GM23338 (cell line): ENCODE measurements around the gene RENBP. TPM values are rescaled to one million over a fixed set of nuclear protein-coding genes. Genes with fewer than 3 reads are reported as not detected.

ENCODE experiments used
- ATAC-seq: fragments of 200-7000 bp; cut with Tn5 transposase; 3 replicates; pipeline ENCODE4 v1.9.1; 2020
- DNase-seq: peaks from one replicate; pipeline ENCODE4 v3.0.0-alpha.2; 2015; ENCODE audit warnings: low spot score
- H2AFZ ChIP-seq: fragments of 200-600 bp; sonication (generic); 2 replicates; pipeline ENCODE4 v1.8.0; 2016; ENCODE audit warnings: antibody characterized with exemption, mild to moderate bottlenecking, moderate library complexity
- H3F3A ChIP-seq: fragments of 200-600 bp; sonication (generic); replicated peaks from 2 replicates; pipeline ENCODE4 v1.8.0; 2017; ENCODE audit warnings: antibody characterized with exemption, mixed run types, low read depth
- H3K27ac ChIP-seq: fragments of 200-600 bp; sonication (generic); 2 replicates; pipeline ENCODE4 v1.6.1; 2016; ENCODE audit warnings: low read depth
- H3K27me3 ChIP-seq: fragments of 200-600 bp; sonication (generic); 2 replicates; pipeline ENCODE4 v1.8.0; 2016; ENCODE audit warnings: mild to moderate bottlenecking, mixed run types, moderate library complexity; ENCODE audit not compliant: insufficient read depth
- H3K36me3 ChIP-seq: fragments of 200-600 bp; sonication (generic); 2 replicates; pipeline ENCODE4 v1.8.0; 2016; ENCODE audit warnings: mild to moderate bottlenecking; ENCODE audit not compliant: insufficient read depth
- H3K4me1 ChIP-seq: fragments of 200-600 bp; sonication (generic); 2 replicates; pipeline ENCODE4 v1.8.0; 2016; ENCODE audit warnings: mild to moderate bottlenecking, moderate library complexity; ENCODE audit not compliant: insufficient read depth
- H3K4me2 ChIP-seq: fragments of 200-600 bp; sonication (generic); 2 replicates; pipeline ENCODE4 v1.7.1; 2017; ENCODE audit warnings: mixed run types
- H3K4me3 ChIP-seq: fragments of 200-600 bp; sonication (generic); 2 replicates; pipeline ENCODE4 v1.6.1; 2016; ENCODE audit warnings: mixed run types
- H3K79me2 ChIP-seq: fragments of 200-600 bp; sonication (generic); replicated peaks from 2 replicates; pipeline ENCODE4 v1.8.0; 2017; ENCODE audit warnings: mild to moderate bottlenecking; ENCODE audit not compliant: insufficient read depth
- H3K9me2 ChIP-seq: fragments of 200-600 bp; sonication (generic); 2 replicates; pipeline ENCODE4 v1.8.0; 2017; ENCODE audit not compliant: insufficient read depth
- H4K20me1 ChIP-seq: fragments of 200-600 bp; sonication (generic); replicated peaks from 2 replicates; pipeline ENCODE4 v1.8.0; 2017; ENCODE audit warnings: mild to moderate bottlenecking; ENCODE audit not compliant: insufficient read depth
- H3K27ac Mint-ChIP-seq: 2 replicates; pipeline ENCODE4 v1.8.0; 2020; ENCODE audit warnings: inconsistent platforms, mild to moderate bottlenecking, moderate library complexity, mixed read lengths
- H3K27me3 Mint-ChIP-seq: 3 replicates; pipeline ENCODE4 v1.8.0; 2022; ENCODE audit warnings: low read depth, mild to moderate bottlenecking, moderate library complexity, mixed read lengths, inconsistent platforms; ENCODE audit not compliant: insufficient read depth, poor library complexity
- H3K36me3 Mint-ChIP-seq: 3 replicates; pipeline ENCODE4 v1.8.0; 2021; ENCODE audit warnings: low read depth, mild to moderate bottlenecking, inconsistent platforms, moderate library complexity, mixed read lengths
- H3K4me1 Mint-ChIP-seq: 3 replicates; pipeline ENCODE4 v1.8.0; 2020; ENCODE audit warnings: mild to moderate bottlenecking, inconsistent platforms, mixed read lengths
- H3K4me3 Mint-ChIP-seq: 3 replicates; pipeline ENCODE4 v1.8.0; 2021; ENCODE audit warnings: moderate library complexity, mild to moderate bottlenecking, inconsistent platforms, mixed read lengths
- H3K9me3 Mint-ChIP-seq: 3 replicates; pipeline ENCODE4 v1.8.0; 2020; ENCODE audit warnings: moderate library complexity, mild to moderate bottlenecking, inconsistent platforms, mixed read lengths
- CREB1 ChIP-seq: fragments of 250-450 bp; sonication (Bioruptor Pico); IDR thresholded peaks from 2 replicates; pipeline ENCODE4 v1.5.0; 2020; ENCODE audit warnings: low read depth, mild to moderate bottlenecking, moderate library complexity
- CTCF ChIP-seq, 2 experiments: fragments of 200-600 bp in 1 of 2; sonication (generic) in 1 of 2; conservative IDR thresholded peaks; 2 replicates each; pipeline versions ENCODE4 v1.5.1 to v1.6.1; 2016 to 2017; ENCODE audit warnings: antibody characterized with exemption in 2 of 2, low read depth in 2 of 2, mild to moderate bottlenecking in 2 of 2, moderate library complexity in 1 of 2
- ETS1 ChIP-seq: IDR thresholded peaks from 2 replicates; pipeline ENCODE4 v1.6.1; 2016; ENCODE audit warnings: antibody characterized with exemption
- EZH2 ChIP-seq: fragments of 200-600 bp; sonication (generic); IDR thresholded peaks from one replicate; pipeline ENCODE4 v1.8.0; 2017; ENCODE audit warnings: antibody characterized with exemption, mild to moderate bottlenecking, low read depth; ENCODE audit not compliant: unreplicated experiment
- EZH2phosphoT487 ChIP-seq: fragments of 200-600 bp; sonication (generic); IDR thresholded peaks from one replicate; pipeline ENCODE4 v1.8.1; 2018; ENCODE audit warnings: antibody characterized with exemption; ENCODE audit not compliant: unreplicated experiment
- JUNB ChIP-seq: IDR thresholded peaks from one replicate; pipeline ENCODE4 v1.6.1; 2016; ENCODE audit warnings: antibody characterized with exemption; ENCODE audit not compliant: unreplicated experiment
- NANOG ChIP-seq: IDR thresholded peaks from 2 replicates; pipeline ENCODE4 v1.6.1; 2016; ENCODE audit warnings: antibody characterized with exemption, borderline replicate concordance
- POLR2AphosphoS5 ChIP-seq: IDR thresholded peaks from 2 replicates; pipeline ENCODE4 v1.6.1; 2016; ENCODE audit warnings: antibody characterized with exemption, low read depth
- REST ChIP-seq: IDR thresholded peaks from one replicate; pipeline ENCODE4 v1.6.1; 2018; ENCODE audit warnings: antibody characterized with exemption; ENCODE audit not compliant: unreplicated experiment
- STAT1 ChIP-seq: IDR thresholded peaks from one replicate; pipeline ENCODE4 v1.6.1; 2016; ENCODE audit warnings: antibody characterized with exemption; ENCODE audit not compliant: unreplicated experiment
- ZNF114 ChIP-seq: fragments of 250-450 bp; sonication (Bioruptor Pico); IDR thresholded peaks from 2 replicates; pipeline ENCODE4 v1.5.0; 2020; ENCODE audit warnings: mild to moderate bottlenecking, moderate library complexity
- ZNF331 ChIP-seq: fragments of 250-450 bp; sonication (Bioruptor Pico); IDR thresholded peaks from 2 replicates; pipeline ENCODE4 v1.5.0; 2020; ENCODE audit warnings: low read depth, mild to moderate bottlenecking, moderate library complexity
- ZNF462 ChIP-seq: fragments of 250-450 bp; sonication (Bioruptor Pico); IDR thresholded peaks from 2 replicates; pipeline ENCODE4 v1.5.0; 2020; ENCODE audit warnings: mild to moderate bottlenecking, moderate library complexity
- polyA plus RNA-seq: library from polyadenylated mRNA; unstranded; fragments of >200 nt; fragmentation: Nextera tagmentation; extraction: Ambion mirVana; gene quantifications from 2 replicates; pipeline ENCODE4 v1.2.1, GENCODE V29; 2016
- total RNA-seq: library from RNA; depleted of rRNA; stranded (reverse); fragments of >200 nt; shearing (Covaris generic); gene quantifications from 2 replicates; pipeline ENCODE4 v1.2.3, GENCODE V29; 2014

Gene RENBP
- total and polyA plus RNA-seq, 2 experiments from 2014 or later = 2.0 to 10.3 TPM

- no peak overlapping the region for H3K4me3 ChIP-seq
- Mint-ChIP-seq H3K27me3 (peaks cover 13% of the 10 kb centered on the region), H3K27ac (peak overlapping the region; percentile 74; the same call in 1 of the 2 replicates), H3K4me1 (peaks cover 19% of the 10 kb centered on the region), H3K9me3 (no peaks in the 10 kb centered on the region; the same call in 2 of the 3 replicates), H3K4me3 (no peak overlapping the region), H3K36me3 (peaks cover 50% of the 10 kb centered on the region)
- H3K4me2 ChIP-seq = no peak overlapping the region
- H3F3A ChIP-seq = no peaks in the 10 kb centered on the region
- H3K79me2 ChIP-seq = peaks cover 74% of the 10 kb centered on the region
- H3K4me1 ChIP-seq = peaks cover 12% of the 10 kb centered on the region
- peaks cover 17% of the 10 kb centered on the region for H4K20me1 ChIP-seq
- H3K9me2 ChIP-seq = no peaks in the 10 kb centered on the region
- H3K27ac ChIP-seq = no peak overlapping the region
- no peak overlapping the region for H2AFZ ChIP-seq
- TF ChIP-seq NANOG = no peak
- TF ChIP-seq REST = no peak
- TF ChIP-seq POLR2AphosphoS5 = no peak
- no peak for TF ChIP-seq ZNF114 (CRISPR knock-in tag)
- no peak for TF ChIP-seq EZH2phosphoT487
- TF ChIP-seq ETS1 = no peak
- TF ChIP-seq JUNB = no peak
- TF ChIP-seq EZH2 = no peak
- TF ChIP-seq ZNF331 = no peak
- no peak for TF ChIP-seq CREB1
- TF ChIP-seq CTCF (conservative IDR thresholded peaks at IDR 0.05; ENCODE audit: low read depth in 2 of 2) = no peak
- no peak for TF ChIP-seq ZNF462 (CRISPR knock-in tag)
- TF ChIP-seq STAT1 = no peak
- H3K27me3 ChIP-seq = no peaks in the 10 kb centered on the region
- no peaks in the 10 kb centered on the region for H3K36me3 ChIP-seq
- ATAC-seq = no peak
- no peak for DNase-seq
These were observed 21.0 kb upstream of the RENBP start for GRCh38 chrX:153965406-153965805.
